ENCODE measurements around the gene TBC1D22A. TPM values are rescaled to one million over a fixed set of nuclear protein-coding genes. Genes with fewer than 3 reads are reported as not detected.

The TBC1D22A gene
- total and polyA plus RNA-seq, 2 experiments from 2014 or later: 15.3 to 19.8 TPM

- no peak for DNase-seq (ENCODE audit: low spot score)
- H3K4me1 ChIP-seq (ENCODE audit: insufficient read depth): no peaks in the 10 kb centered on the region
- no peak overlapping the region for H2AFZ ChIP-seq
- no peaks in the 10 kb centered on the region for H4K20me1 ChIP-seq (ENCODE audit: insufficient read depth, poor library complexity, severe bottlenecking)
- H3K79me2 ChIP-seq: peaks cover 5% of the 10 kb centered on the region
- H3K27me3 ChIP-seq: no peaks in the 10 kb centered on the region
- H3K4me2 ChIP-seq: no peak overlapping the region
- H3K4me3 ChIP-seq: no peak overlapping the region
- no peaks in the 10 kb centered on the region for H3K9me3 ChIP-seq (ENCODE audit: low read depth)
- 94% methylated on average over 16 of the region's 16 CpGs for WGBS (ENCODE audit: low lambda C conversion rate, missing lambda C conversion rate)
- TF ChIP-seq EZH2 (IDR thresholded peaks at IDR 0.05; ENCODE audit: borderline replicate concordance) (no peak), EZH2phosphoT487 (IDR thresholded peaks at IDR 0.05; ENCODE audit: low read depth, severe bottlenecking, unreplicated experiment) (no peak), CTCF (IDR thresholded peaks at IDR 0.05; ENCODE audit: poor library complexity) (no peak)
- no peak overlapping the region for H3K27ac ChIP-seq
- no peaks in the 10 kb centered on the region for H3K9me2 ChIP-seq (replicated peaks; ENCODE audit: insufficient read depth)
- H3K36me3 ChIP-seq (replicated peaks; ENCODE audit: insufficient read depth, low read depth): no peaks in the 10 kb centered on the region
These were observed 90.7 kb downstream of the TBC1D22A start for GRCh38 chr22:46853191-46853590.

GRCh38 chr22:46854125-46854870 lies 91.8 kb downstream of the TBC1D22A start:
- no peak for DNase-seq (ENCODE audit: low spot score)
- Histone ChIP-seq H4K20me1 (ENCODE audit: insufficient read depth, poor library complexity, severe bottlenecking) (no peaks in the 10 kb centered on the region), H3K4me1 (ENCODE audit: insufficient read depth) (no peaks in the 10 kb centered on the region), H3K79me2 (peaks cover 2% of the 10 kb centered on the region), H3K27ac (no peak overlapping the region), H3K9me3 (ENCODE audit: low read depth) (no peaks in the 10 kb centered on the region), H3K36me3 (replicated peaks; ENCODE audit: insufficient read depth, low read depth) (no peaks in the 10 kb centered on the region), H2AFZ (no peak overlapping the region), H3K9me2 (replicated peaks; ENCODE audit: insufficient read depth) (no peaks in the 10 kb centered on the region), H3K27me3 (no peaks in the 10 kb centered on the region), H3K4me3 (no peak overlapping the region), H3K4me2 (no peak overlapping the region)
- WGBS (ENCODE audit: low lambda C conversion rate, missing lambda C conversion rate): 82% methylated on average over 17 of the region's 18 CpGs
- TF ChIP-seq EZH2phosphoT487 (IDR thresholded peaks at IDR 0.05; ENCODE audit: low read depth, severe bottlenecking, unreplicated experiment): no peak
- no peak for TF ChIP-seq CTCF (IDR thresholded peaks at IDR 0.05; ENCODE audit: poor library complexity)
- TF ChIP-seq EZH2 (IDR thresholded peaks at IDR 0.05; ENCODE audit: borderline replicate concordance): no peak

GRCh38 chr22:46855681-46856080 lies 93.2 kb downstream of the TBC1D22A start:
- Histone ChIP-seq H3K9me3 (ENCODE audit: low read depth) (no peaks in the 10 kb centered on the region), H3K27me3 (no peaks in the 10 kb centered on the region)

More at GRCh38 chr22:46855681-46856080, 93.2 kb downstream of the TBC1D22A start:
- Histone ChIP-seq H3K4me2 (no peak overlapping the region), H3K4me3 (no peak overlapping the region), H3K79me2 (no peaks in the 10 kb centered on the region), H3K36me3 (replicated peaks; ENCODE audit: insufficient read depth, low read depth) (no peaks in the 10 kb centered on the region), H3K4me1 (ENCODE audit: insufficient read depth) (no peaks in the 10 kb centered on the region), H3K27ac (no peak overlapping the region), H3K9me2 (replicated peaks; ENCODE audit: insufficient read depth) (no peaks in the 10 kb centered on the region), H4K20me1 (ENCODE audit: insufficient read depth, poor library complexity, severe bottlenecking) (no peaks in the 10 kb centered on the region), H2AFZ (no peak overlapping the region)
- DNase-seq (ENCODE audit: low spot score): no peak
- WGBS (ENCODE audit: low lambda C conversion rate, missing lambda C conversion rate): 93% methylated on average over 12 of the region's 12 CpGs
- TF ChIP-seq EZH2phosphoT487 (IDR thresholded peaks at IDR 0.05; ENCODE audit: low read depth, severe bottlenecking, unreplicated experiment): no peak
- no peak for TF ChIP-seq CTCF (IDR thresholded peaks at IDR 0.05; ENCODE audit: poor library complexity)
- TF ChIP-seq EZH2 (IDR thresholded peaks at IDR 0.05; ENCODE audit: borderline replicate concordance): no peak
